ENCODE results near the gene SNPH. TPM values are rescaled to one million over a fixed set of nuclear protein-coding genes. Genes with fewer than 3 reads are reported as not detected.
A peak's percentile ranks its signal among the peaks of the same experiment; 100 is the strongest.

SNPH gene
- total and polyA plus RNA-seq, 7 experiments from 2014 or later: 6.0 to 43.4 (median 16.7) TPM

DNA sequence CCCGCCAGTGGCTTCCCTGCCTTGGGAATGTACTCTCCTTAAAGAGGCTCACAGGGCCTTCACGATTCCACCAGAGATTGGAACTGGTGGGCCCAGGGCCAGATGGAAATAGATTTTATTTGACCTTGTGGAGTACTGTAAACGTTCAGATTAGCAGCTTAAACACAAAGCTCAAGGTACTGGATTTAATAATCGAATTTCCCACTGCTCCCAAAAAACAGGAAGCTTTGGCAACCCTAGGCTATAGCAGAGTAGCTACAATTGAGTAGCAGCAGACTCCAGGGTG is 55.5 kb downstream of the SNPH start:
- Histone ChIP-seq H3K36me3 (ENCODE audit: control insufficient read depth in 2 of 3, insufficient read depth in 3 of 3, low read length in 3 of 3) (no peaks in the 10 kb centered on the region), H3K27ac (ENCODE audit: low read depth, low read length) (no peak overlapping the region), H3K4me3 (ENCODE audit: low read length) (no peak overlapping the region), H3K9me3 (ENCODE audit: control insufficient read depth in 2 of 3, low read length in 3 of 3) (no peaks in the 10 kb centered on the region), H3K27me3 (ENCODE audit: control insufficient read depth in 2 of 2, insufficient read depth in 2 of 2, low read length in 2 of 2) (no peaks in the 10 kb centered on the region), H3K4me1 (ENCODE audit: control insufficient read depth in 2 of 2, insufficient read depth in 2 of 2, low read length in 2 of 2) (peaks cover 16 to 17% of the 10 kb centered on the region in 2 donors)
- Mint-ChIP-seq H3K36me3 (peaks cover 0 to 12% (median 0%) of the 10 kb centered on the region in 5 donors), H3K4me1 (peaks cover 0 to 24% (median 0%) of the 10 kb centered on the region in 7 donors), H3K9me3 (peaks cover 0 to 4% (median 0%) of the 10 kb centered on the region in 11 donors), H3K4me3 (no peak overlapping the region), H3K27me3 (no peaks in the 10 kb centered on the region), H3K27ac (peak overlapping the region in 3 of 9 donors; percentile 26 to 78 (median 68))
- ATAC-seq (no peak), DNase-seq (no peak)
- ChIA-PET CTCF (interaction anchor here (0.6 to 1.4 kb wide), 4 partner anchors 9 to 129 kb away, joined by 3 to 4 read pairs (median 3); no protein-coding TSS in a partner anchor), POLR2A (interaction anchor here (0.7 to 0.9 kb wide), 2 partner anchors 70 to 144 kb away, joined by 3 to 4 read pairs; no protein-coding TSS in a partner anchor)
- intact Hi-C loops (cut with micrococcal nuclease): no loop called here

DNA sequence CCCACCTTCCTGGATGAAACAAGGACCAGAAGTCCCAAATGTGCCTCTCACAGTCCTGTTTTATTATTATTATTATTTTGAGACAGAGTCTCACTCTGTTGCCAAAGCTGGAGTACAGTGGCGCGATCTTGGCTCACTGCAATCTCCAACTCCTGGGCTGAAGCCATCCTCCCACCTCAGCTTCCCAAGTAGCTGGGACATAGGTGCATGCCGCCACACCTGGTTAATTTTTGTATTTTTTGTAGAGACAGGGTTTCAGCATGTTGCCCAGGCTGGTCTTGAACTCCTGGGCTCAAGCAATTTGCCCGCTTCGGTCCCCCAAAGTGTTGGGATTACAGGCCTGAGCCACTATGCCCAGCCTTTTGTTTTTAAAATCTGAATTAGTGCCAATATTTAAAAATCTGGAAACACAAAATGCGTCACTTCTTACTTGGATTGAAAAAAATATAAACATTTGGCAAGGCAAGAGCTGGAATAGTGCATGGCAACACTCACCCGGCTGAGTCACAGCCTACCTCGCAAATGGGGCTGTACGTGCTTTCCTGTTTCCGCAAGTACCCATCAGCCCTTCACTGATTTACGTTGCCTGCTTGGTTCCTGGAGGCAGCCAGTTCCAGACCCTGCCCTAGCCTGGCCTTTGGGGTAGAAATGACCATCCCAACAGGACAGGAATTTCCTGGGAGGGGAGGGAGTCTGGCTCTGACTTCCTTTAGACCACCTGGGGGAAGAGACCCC is 56.6 kb downstream of the SNPH start:
- no peak for ATAC-seq
- Mint-ChIP-seq H3K9me3 (peaks cover 0 to 4% (median 0%) of the 10 kb centered on the region in 11 donors), H3K4me1 (peaks cover 0 to 17% (median 5%) of the 10 kb centered on the region in 7 donors), H3K27ac (peak overlapping the region in 7 of 9 donors; percentile 10 to 84 (median 52)), H3K27me3 (no peaks in the 10 kb centered on the region), H3K36me3 (peaks cover 0 to 10% (median 0%) of the 10 kb centered on the region in 5 donors), H3K4me3 (no peak overlapping the region)
- intact Hi-C loops (cut with micrococcal nuclease): no loop called here
- no peak overlapping the region for H3K27ac ChIP-seq (ENCODE audit: low read depth, low read length)
- H3K4me1 ChIP-seq (ENCODE audit: control insufficient read depth in 2 of 2, insufficient read depth in 2 of 2, low read length in 2 of 2): peaks cover 18 to 21% of the 10 kb centered on the region in 2 donors
- H3K4me3 ChIP-seq (ENCODE audit: low read length): no peak overlapping the region
- ChIA-PET POLR2A (no interaction called here), CTCF (interaction anchor here (1.4 kb wide), 1 partner anchor 116 kb away, joined by 4 read pairs; no protein-coding TSS in a partner anchor)
- DNase-seq: no peak
- no peaks in the 10 kb centered on the region for H3K36me3 ChIP-seq (ENCODE audit: control insufficient read depth in 2 of 3, insufficient read depth in 3 of 3, low read length in 3 of 3)
- H3K27me3 ChIP-seq (ENCODE audit: control insufficient read depth in 2 of 2, insufficient read depth in 2 of 2, low read length in 2 of 2): no peaks in the 10 kb centered on the region
- no peaks in the 10 kb centered on the region for H3K9me3 ChIP-seq (ENCODE audit: control insufficient read depth in 2 of 3, low read length in 3 of 3)

DNA sequence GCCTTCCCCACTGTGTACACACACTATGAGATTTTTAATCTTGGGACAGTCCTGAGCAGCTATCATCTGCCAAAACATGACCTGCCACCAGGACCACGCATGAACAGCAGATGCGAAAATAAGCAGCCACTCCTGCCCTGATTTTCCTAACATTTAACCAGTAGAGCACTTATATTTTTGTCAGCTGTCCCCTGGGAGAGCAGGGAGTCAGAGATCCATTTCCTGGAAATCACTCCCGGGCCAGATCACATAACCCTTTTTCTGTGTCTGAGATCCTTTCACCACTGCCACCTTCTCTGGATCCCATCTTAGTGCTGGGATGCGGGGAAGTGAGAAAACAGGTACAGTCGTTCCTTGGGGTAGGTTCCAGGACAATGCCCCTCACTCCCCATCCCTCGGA is 57.2 kb downstream of the SNPH start:
- peak in 1 of 9 donors; percentile 13 for DNase-seq

DNA sequence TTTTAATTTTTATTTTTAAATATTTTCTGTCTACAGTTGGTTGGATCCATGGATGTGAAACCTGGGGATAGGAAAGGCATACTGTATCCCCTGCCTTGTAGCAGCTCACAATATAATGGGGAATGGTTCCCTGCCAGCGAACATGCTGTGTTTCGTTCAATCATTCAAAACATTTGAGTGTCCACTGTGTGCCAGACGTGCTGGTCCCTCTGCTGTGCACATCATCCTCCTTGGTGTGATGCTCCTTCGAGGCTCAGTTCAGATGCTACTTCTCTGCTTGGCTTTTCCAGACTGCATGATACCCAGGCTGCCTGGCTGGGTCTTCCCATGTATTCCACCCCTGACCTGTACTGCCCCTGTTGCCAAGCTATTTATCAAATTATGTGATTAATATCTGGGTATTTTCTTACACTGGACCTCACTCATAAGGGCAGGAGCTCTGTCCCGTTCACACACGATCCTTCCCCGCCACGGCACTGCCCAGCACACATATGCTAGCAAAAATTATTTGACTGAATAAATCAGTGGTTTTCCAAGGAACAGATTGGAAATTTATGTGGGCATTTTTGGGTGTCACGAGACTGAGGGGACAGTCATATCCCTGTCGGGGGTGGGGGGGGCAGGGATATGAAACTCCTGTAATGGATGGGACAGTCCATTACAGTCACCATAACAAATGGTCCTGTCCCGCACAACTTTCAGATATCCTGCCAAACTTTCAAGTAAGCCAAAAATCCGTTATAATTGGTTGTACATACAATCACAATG is 57.9 kb downstream of the SNPH start:
- Histone ChIP-seq H3K27ac (ENCODE audit: low read depth, low read length) (peak overlapping the region; percentile 97), H3K27me3 (ENCODE audit: control insufficient read depth in 2 of 2, insufficient read depth in 2 of 2, low read length in 2 of 2) (no peaks in the 10 kb centered on the region), H3K4me3 (ENCODE audit: low read length) (no peak overlapping the region), H3K9me3 (ENCODE audit: control insufficient read depth in 2 of 3, low read length in 3 of 3) (no peaks in the 10 kb centered on the region), H3K36me3 (ENCODE audit: control insufficient read depth in 2 of 3, insufficient read depth in 3 of 3, low read length in 3 of 3) (peaks cover 0 to 3% (median 0%) of the 10 kb centered on the region in 3 experiments), H3K4me1 (ENCODE audit: control insufficient read depth in 2 of 2, insufficient read depth in 2 of 2, low read length in 2 of 2) (peaks cover 18 to 21% of the 10 kb centered on the region in 2 donors)
- H3K27ac Mint-ChIP-seq: peak overlapping the region in 3 of 9 donors; percentile 28 to 73 (median 68)
- ATAC-seq (no peak), DNase-seq (peak in 1 of 9 donors; percentile 15)
- peaks cover 0 to 10% (median 0%) of the 10 kb centered on the region in 5 donors for H3K36me3 Mint-ChIP-seq
- peaks cover 0 to 4% (median 0%) of the 10 kb centered on the region in 11 donors for H3K9me3 Mint-ChIP-seq
- H3K27me3 Mint-ChIP-seq: no peaks in the 10 kb centered on the region
- intact Hi-C loops (cut with micrococcal nuclease): loop anchor here in 1 of 2 donors (2.0 kb wide), 1 partner anchor 57 kb away; the partner anchor contains the start of gene SNPH
- H3K4me1 Mint-ChIP-seq: peaks cover 0 to 19% (median 0%) of the 10 kb centered on the region in 7 donors
- ChIA-PET POLR2A (no interaction called here), CTCF (no interaction called here)
- H3K4me3 Mint-ChIP-seq: peak overlapping the region in 1 of 10 donors; percentile 12

More for the DNA sequence above, 57.2 kb downstream of the SNPH start:
- no peak overlapping the region for H3K27ac ChIP-seq (ENCODE audit: low read depth, low read length)
- ATAC-seq: no peak
- H3K4me3 ChIP-seq (ENCODE audit: low read length): no peak overlapping the region
- H3K9me3 Mint-ChIP-seq: peaks cover 0 to 4% (median 0%) of the 10 kb centered on the region in 11 donors
- peaks cover 18 to 21% of the 10 kb centered on the region in 2 donors for H3K4me1 ChIP-seq (ENCODE audit: control insufficient read depth in 2 of 2, insufficient read depth in 2 of 2, low read length in 2 of 2)
- intact Hi-C loops (cut with micrococcal nuclease): no loop called here
- no peaks in the 10 kb centered on the region for H3K27me3 ChIP-seq (ENCODE audit: control insufficient read depth in 2 of 2, insufficient read depth in 2 of 2, low read length in 2 of 2)
- H3K27ac Mint-ChIP-seq: peak overlapping the region in 8 of 9 donors; percentile 10 to 84 (median 50)
- no peak overlapping the region for H3K4me3 Mint-ChIP-seq
- H3K36me3 Mint-ChIP-seq: peaks cover 0 to 10% (median 0%) of the 10 kb centered on the region in 5 donors
- ChIA-PET POLR2A (no interaction called here), CTCF (no interaction called here)
- peaks cover 0 to 2% (median 0%) of the 10 kb centered on the region in 3 experiments for H3K36me3 ChIP-seq (ENCODE audit: control insufficient read depth in 2 of 3, insufficient read depth in 3 of 3, low read length in 3 of 3)
- H3K9me3 ChIP-seq (ENCODE audit: control insufficient read depth in 2 of 3, low read length in 3 of 3): no peaks in the 10 kb centered on the region
- H3K4me1 Mint-ChIP-seq: peaks cover 0 to 13% (median 0%) of the 10 kb centered on the region in 7 donors
- no peaks in the 10 kb centered on the region for H3K27me3 Mint-ChIP-seq

DNA sequence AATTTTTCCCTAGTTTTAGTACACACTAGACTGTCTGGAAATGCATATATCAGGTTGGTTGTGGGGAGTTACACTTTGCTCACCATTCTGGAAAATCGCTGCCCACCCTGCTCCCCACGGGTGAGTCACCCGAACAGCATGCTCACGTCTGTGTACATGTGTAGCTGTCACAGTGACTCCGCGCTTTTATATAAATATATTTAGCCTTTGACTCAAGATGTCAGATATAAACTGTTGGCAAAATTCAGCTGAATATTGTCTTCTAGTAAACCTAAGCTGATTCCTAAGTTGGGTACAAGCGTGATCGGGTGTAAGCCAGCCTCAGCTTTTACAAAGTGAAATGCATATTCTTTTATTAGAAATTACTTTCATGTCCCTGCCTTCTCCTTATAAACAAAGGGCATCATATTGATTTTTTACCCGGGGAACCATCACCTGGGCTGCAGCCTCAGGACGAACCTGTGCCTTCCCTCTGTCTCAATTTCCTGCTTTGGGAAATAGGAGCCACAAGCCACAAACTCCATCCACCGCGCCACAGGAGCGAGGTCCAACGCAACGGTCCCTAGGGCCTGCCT is 58.6 kb downstream of the SNPH start:
- ATAC-seq (no peak), DNase-seq (peak in 2 of 9 donors; percentile 23 to 48)
- intact Hi-C loops (cut with micrococcal nuclease): loop anchor here (1.0 to 2.0 kb wide), 15 partner anchors 10 to 491 kb away; partner anchors contain the start of genes FKBP1A (in 2 of the 2), PSMF1 (in 2 of the 2), SNPH (in 2 of the 2) and FAM110A (in 1 of the 2)
- peaks cover 0 to 3% (median 0%) of the 10 kb centered on the region in 3 experiments for H3K36me3 ChIP-seq (ENCODE audit: control insufficient read depth in 2 of 3, insufficient read depth in 3 of 3, low read length in 3 of 3)
- H3K4me1 ChIP-seq (ENCODE audit: control insufficient read depth in 2 of 2, insufficient read depth in 2 of 2, low read length in 2 of 2): peaks cover 18 to 21% of the 10 kb centered on the region in 2 donors
- peaks cover 0 to 24% (median 7%) of the 10 kb centered on the region in 7 donors for H3K4me1 Mint-ChIP-seq
- no peaks in the 10 kb centered on the region for H3K9me3 ChIP-seq (ENCODE audit: control insufficient read depth in 2 of 3, low read length in 3 of 3)
- H3K27ac Mint-ChIP-seq: no peak overlapping the region
- H3K27me3 ChIP-seq (ENCODE audit: control insufficient read depth in 2 of 2, insufficient read depth in 2 of 2, low read length in 2 of 2): no peaks in the 10 kb centered on the region
- no peaks in the 10 kb centered on the region for H3K27me3 Mint-ChIP-seq
- ChIA-PET POLR2A (interaction anchor here (0.7 to 1.5 kb wide), 5 partner anchors 12 to 142 kb away, joined by 3 to 6 read pairs (median 3); partner anchors contain the start of gene NSFL1C), CTCF (no interaction called here)
- peak overlapping the region; percentile 95 for H3K4me3 ChIP-seq (ENCODE audit: low read length)
- H3K4me3 Mint-ChIP-seq: no peak overlapping the region
- H3K9me3 Mint-ChIP-seq: peaks cover 0 to 4% (median 0%) of the 10 kb centered on the region in 11 donors
- H3K27ac ChIP-seq (ENCODE audit: low read depth, low read length): peak overlapping the region; percentile 97
- peaks cover 0 to 10% (median 0%) of the 10 kb centered on the region in 5 donors for H3K36me3 Mint-ChIP-seq
